ENCODE measurements around the gene CNTNAP2.
A peak's percentile ranks its signal among the peaks of the same experiment; 100 is the strongest.

CNTNAP2 gene

GRCh38 chr7:147903536-147904218, 1787.1 kb downstream of the CNTNAP2 start:
- DNase-seq: no peak

GRCh38 chr7:147904219-147904576, 1787.6 kb downstream of the CNTNAP2 start:
- DNase-seq: no peak

GRCh38 chr7:147909431-147910148, 1793.0 kb downstream of the CNTNAP2 start:
- DNase-seq: no peak

GRCh38 chr7:147911201-147911601, 1794.6 kb downstream of the CNTNAP2 start:
- no peak for DNase-seq

- DNase-seq: no peak
Observed at GRCh38 chr7:147912291-147912690, 1795.7 kb downstream of the CNTNAP2 start.

GRCh38 chr7:147912946-147913638, 1796.5 kb downstream of the CNTNAP2 start:
- DNase-seq: no peak

- DNase-seq: no peak
Observed at GRCh38 chr7:147915781-147916180, 1799.2 kb downstream of the CNTNAP2 start.

- DNase-seq: no peak
Observed at GRCh38 chr7:147916573-147916972, 1800.0 kb downstream of the CNTNAP2 start.

GRCh38 chr7:147923841-147924240, 1807.2 kb downstream of the CNTNAP2 start:
- no peak for DNase-seq

- DNase-seq: no peak
Observed at GRCh38 chr7:147937428-147937827, 1820.8 kb downstream of the CNTNAP2 start.

GRCh38 chr7:147941381-147941780, 1824.8 kb downstream of the CNTNAP2 start:
- no peak for DNase-seq

- no peak for DNase-seq
Observed at GRCh38 chr7:147944321-147944720, 1827.7 kb downstream of the CNTNAP2 start.

- DNase-seq: no peak
Observed at GRCh38 chr7:147952918-147953317, 1836.3 kb downstream of the CNTNAP2 start.

GRCh38 chr7:147968046-147968610, 1851.5 kb downstream of the CNTNAP2 start:
- DNase-seq: no peak

- DNase-seq: no peak
Observed at GRCh38 chr7:147971606-147972110, 1855.1 kb downstream of the CNTNAP2 start.

- no peak for DNase-seq
Observed at GRCh38 chr7:147978201-147978600, 1861.6 kb downstream of the CNTNAP2 start.

- no peak for DNase-seq
Observed at GRCh38 chr7:147978651-147979050, 1862.0 kb downstream of the CNTNAP2 start.

- DNase-seq: no peak
Observed at GRCh38 chr7:147980826-147981813, 1864.5 kb downstream of the CNTNAP2 start.

- DNase-seq: no peak
Observed at GRCh38 chr7:147982307-147982706, 1865.7 kb downstream of the CNTNAP2 start.

- DNase-seq: peak; percentile 1
Observed at GRCh38 chr7:147984265-147984664, 1867.7 kb downstream of the CNTNAP2 start.

- no peak for DNase-seq
Observed at GRCh38 chr7:147990079-147990478, 1873.5 kb downstream of the CNTNAP2 start.

GRCh38 chr7:147990942-147991341, 1874.3 kb downstream of the CNTNAP2 start:
- DNase-seq: no peak
